Neural crest cell (in vitro differentiated cells): ENCODE measurements around the gene SLC1A2. TPM values are rescaled to one million over a fixed set of nuclear protein-coding genes. Genes with fewer than 3 reads are reported as not detected.

Experiments used
- DNase-seq: peaks from one replicate; pipeline ENCODE4 v3.0.0; 2021; ENCODE audit warnings: low read depth, mixed read lengths, low spot score
- H3K27ac Mint-ChIP-seq: one replicate; pipeline ENCODE4 v1.8.0; 2021; ENCODE audit warnings: mild to moderate bottlenecking, mixed read lengths; ENCODE audit not compliant: unreplicated experiment
- H3K27me3 Mint-ChIP-seq: 2 replicates; pipeline ENCODE4 v1.8.0; 2021; ENCODE audit warnings: low read depth, mild to moderate bottlenecking, mixed read lengths
- H3K36me3 Mint-ChIP-seq: 2 replicates; pipeline ENCODE4 v1.8.0; 2021; ENCODE audit warnings: low read depth, mild to moderate bottlenecking, mixed read lengths
- H3K4me1 Mint-ChIP-seq: 2 replicates; pipeline ENCODE4 v1.8.0; 2021; ENCODE audit warnings: mixed read lengths
- H3K4me3 Mint-ChIP-seq: one replicate; pipeline ENCODE4 v1.8.0; 2021; ENCODE audit warnings: mild to moderate bottlenecking, mixed read lengths
- H3K9me3 Mint-ChIP-seq: 2 replicates; pipeline ENCODE4 v1.8.0; 2021; ENCODE audit warnings: mixed read lengths
- total RNA-seq: library from RNA; stranded (reverse); gene quantifications from 2 replicates; pipeline ENCODE4 v1.2.1, GENCODE V29; 2021
- TF ChIP-seq, protein P1 (sequence below): fragments of 200-600 bp; sonication (generic); conservative IDR thresholded peaks from 2 replicates; pipeline ENCODE4 v1.5.0; 2021; ENCODE audit warnings: antibody characterized with exemption, mild to moderate bottlenecking

Gene SLC1A2
- total RNA-seq, 1 donor from 2014 or later: 2.7 TPM

GRCh38 chr11:35245056-35245455 is 174.3 kb downstream of the SLC1A2 start:
- DNase-seq: no peak
- H3K36me3 Mint-ChIP-seq: no peaks in the 10 kb centered on the region
- H3K9me3 Mint-ChIP-seq: peaks cover 8% of the 10 kb centered on the region
- peaks cover 1% of the 10 kb centered on the region for H3K27me3 Mint-ChIP-seq
- TF ChIP-seq, protein P1, sequence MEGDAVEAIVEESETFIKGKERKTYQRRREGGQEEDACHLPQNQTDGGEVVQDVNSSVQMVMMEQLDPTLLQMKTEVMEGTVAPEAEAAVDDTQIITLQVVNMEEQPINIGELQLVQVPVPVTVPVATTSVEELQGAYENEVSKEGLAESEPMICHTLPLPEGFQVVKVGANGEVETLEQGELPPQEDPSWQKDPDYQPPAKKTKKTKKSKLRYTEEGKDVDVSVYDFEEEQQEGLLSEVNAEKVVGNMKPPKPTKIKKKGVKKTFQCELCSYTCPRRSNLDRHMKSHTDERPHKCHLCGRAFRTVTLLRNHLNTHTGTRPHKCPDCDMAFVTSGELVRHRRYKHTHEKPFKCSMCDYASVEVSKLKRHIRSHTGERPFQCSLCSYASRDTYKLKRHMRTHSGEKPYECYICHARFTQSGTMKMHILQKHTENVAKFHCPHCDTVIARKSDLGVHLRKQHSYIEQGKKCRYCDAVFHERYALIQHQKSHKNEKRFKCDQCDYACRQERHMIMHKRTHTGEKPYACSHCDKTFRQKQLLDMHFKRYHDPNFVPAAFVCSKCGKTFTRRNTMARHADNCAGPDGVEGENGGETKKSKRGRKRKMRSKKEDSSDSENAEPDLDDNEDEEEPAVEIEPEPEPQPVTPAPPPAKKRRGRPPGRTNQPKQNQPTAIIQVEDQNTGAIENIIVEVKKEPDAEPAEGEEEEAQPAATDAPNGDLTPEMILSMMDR: no peak
- no peak overlapping the region for H3K27ac Mint-ChIP-seq
- H3K4me3 Mint-ChIP-seq: no peak overlapping the region
- H3K4me1 Mint-ChIP-seq: no peaks in the 10 kb centered on the region

- TF ChIP-seq, protein P1: no peak
- no peak for DNase-seq
- Mint-ChIP-seq H3K27me3 (peaks cover 2% of the 10 kb centered on the region), H3K36me3 (no peaks in the 10 kb centered on the region), H3K27ac (no peak overlapping the region), H3K9me3 (peaks cover 8% of the 10 kb centered on the region), H3K4me3 (no peak overlapping the region), H3K4me1 (no peaks in the 10 kb centered on the region)
Observed at GRCh38 chr11:35243774-35244173, 175.6 kb downstream of the SLC1A2 start.

GRCh38 chr11:35242412-35243242 is 176.7 kb downstream of the SLC1A2 start:
- Mint-ChIP-seq H3K27me3 (peaks cover 2% of the 10 kb centered on the region), H3K36me3 (no peaks in the 10 kb centered on the region), H3K9me3 (peaks cover 8% of the 10 kb centered on the region), H3K27ac (no peak overlapping the region), H3K4me1 (peaks cover 7% of the 10 kb centered on the region), H3K4me3 (no peak overlapping the region)
- TF ChIP-seq, protein P1: no peak
- no peak for DNase-seq

- no peak overlapping the region for H3K4me3 Mint-ChIP-seq
- H3K9me3 Mint-ChIP-seq: peaks cover 8% of the 10 kb centered on the region
- peaks cover 2% of the 10 kb centered on the region for H3K27me3 Mint-ChIP-seq
- H3K36me3 Mint-ChIP-seq: no peaks in the 10 kb centered on the region
- TF ChIP-seq, protein P1: no peak
- H3K4me1 Mint-ChIP-seq: peaks cover 7% of the 10 kb centered on the region
- no peak for DNase-seq
- no peak overlapping the region for H3K27ac Mint-ChIP-seq
Observed at GRCh38 chr11:35241531-35241930, 177.8 kb downstream of the SLC1A2 start.

DNA sequence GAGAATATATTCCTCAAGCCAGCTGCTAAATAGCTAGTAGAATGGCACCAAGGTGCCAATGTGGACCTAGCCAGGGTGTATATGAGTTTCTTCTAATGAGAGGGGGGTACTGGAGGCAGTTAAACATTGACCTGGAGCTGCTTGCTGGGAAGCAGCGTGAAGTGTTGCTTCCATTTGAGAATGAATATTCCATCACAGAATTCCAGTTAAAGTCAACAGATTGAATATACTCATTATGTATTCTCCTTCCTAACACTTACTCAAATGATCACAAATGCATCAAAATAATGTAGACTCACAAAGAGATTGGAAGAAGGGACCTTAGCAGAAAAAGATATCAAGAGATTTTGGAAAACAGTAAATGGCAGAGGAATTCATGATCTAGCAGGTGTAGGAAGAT is 178.3 kb downstream of the SLC1A2 start:
- H3K4me1 Mint-ChIP-seq: peaks cover 7% of the 10 kb centered on the region
- DNase-seq: no peak
- TF ChIP-seq, protein P1: no peak
- no peak overlapping the region for H3K27ac Mint-ChIP-seq
- no peaks in the 10 kb centered on the region for H3K36me3 Mint-ChIP-seq
- no peak overlapping the region for H3K4me3 Mint-ChIP-seq
- H3K9me3 Mint-ChIP-seq: peaks cover 8% of the 10 kb centered on the region
- peaks cover 2% of the 10 kb centered on the region for H3K27me3 Mint-ChIP-seq
